Central memory CD8-positive, alpha-beta T cell (primary cell): ENCODE results near the gene ZNF383.
A peak's percentile ranks its signal among the peaks of the same experiment; 100 is the strongest.
"Not testable (repeated sequence)": the region's sequence is repeated elsewhere in the genome, so short reads cannot be mapped to it uniquely, and the experiment has no call there.

Experiments
- ATAC-seq: fragments of 150-1000 bp; cut with Tn5 transposase; replicated peaks from 2 replicates; pipeline ENCODE4 v1.10.0; 2022; ENCODE audit warnings: mild to moderate bottlenecking, moderate FRiP score, moderate number of reproducible peaks; ENCODE audit not compliant: poor library complexity, severe bottlenecking; ENCODE audit errors: extremely low read depth
- DNase-seq, 2 donors: peaks; one replicate each; pipeline ENCODE4 v3.0.0; 2021; ENCODE audit warnings: low spot score in 2 of 2
- H3K27ac Mint-ChIP-seq: one replicate; pipeline ENCODE4 v1.8.0; 2022; ENCODE audit warnings: low read depth, mild to moderate bottlenecking, moderate library complexity, mixed read lengths
- H3K27me3 Mint-ChIP-seq: one replicate; pipeline ENCODE4 v1.8.0; 2022; ENCODE audit warnings: mixed read lengths
- H3K36me3 Mint-ChIP-seq: one replicate; pipeline ENCODE4 v1.8.0; 2022; ENCODE audit warnings: mild to moderate bottlenecking, moderate library complexity, mixed read lengths; ENCODE audit not compliant: insufficient read depth
- H3K4me1 Mint-ChIP-seq: one replicate; pipeline ENCODE4 v1.8.0; 2022; ENCODE audit warnings: mixed read lengths
- H3K4me3 Mint-ChIP-seq: one replicate; pipeline ENCODE4 v1.8.0; 2022; ENCODE audit warnings: mild to moderate bottlenecking, moderate library complexity, mixed read lengths
- H3K9me3 Mint-ChIP-seq: one replicate; pipeline ENCODE4 v1.8.0; 2022; ENCODE audit warnings: mixed read lengths

Gene ZNF383

GRCh38 chr19:37217775-37218591 is at the start of gene ZNF383:
ZNF383 (plus strand) TSS chr19:37218214; CDS start chr19:37230454, 12,240 bp downstream.
- H3K9me3 Mint-ChIP-seq: no peaks in the 10 kb centered on the region

GRCh38 chr19:37172368-37173366 is 45.3 kb upstream of the ZNF383 start, which contains the start of gene ZNF585A:
ZNF585A (minus strand) TSS chr19:37172695; CDS start chr19:37169910, 2,785 bp downstream.
- Mint-ChIP-seq H3K4me3 (peak within 1 kb of the TSS; percentile 23), H3K27ac (no peak within 1 kb of the TSS), H3K4me1 (peaks cover 7% of the 10 kb centered on the region), H3K9me3 (peaks cover 5% of the 10 kb centered on the region), H3K27me3 (no peaks in the 10 kb centered on the region), H3K36me3 (peaks cover 17% of the 10 kb centered on the region)
- DNase-seq (peak; percentile 87 to 88), ATAC-seq (peak; percentile 99)

More at GRCh38 chr19:37217775-37218591, at the start of gene ZNF383:
- Mint-ChIP-seq H3K4me1 (peaks cover 35% of the 10 kb centered on the region), H3K27ac (peak within 1 kb of the TSS; percentile 80), H3K27me3 (no peaks in the 10 kb centered on the region), H3K4me3 (peak within 1 kb of the TSS; percentile 85), H3K36me3 (peaks cover 22% of the 10 kb centered on the region)
- ATAC-seq (peak; percentile 90), DNase-seq (peak; percentile 73 to 74)

- H3K27me3 Mint-ChIP-seq: not testable (repeated sequence)
- H3K9me3 Mint-ChIP-seq: peaks cover 33% of the 10 kb centered on the region
Measured at GRCh38 chr19:37186071-37186470, 31.9 kb upstream of the ZNF383 start.

DNA sequence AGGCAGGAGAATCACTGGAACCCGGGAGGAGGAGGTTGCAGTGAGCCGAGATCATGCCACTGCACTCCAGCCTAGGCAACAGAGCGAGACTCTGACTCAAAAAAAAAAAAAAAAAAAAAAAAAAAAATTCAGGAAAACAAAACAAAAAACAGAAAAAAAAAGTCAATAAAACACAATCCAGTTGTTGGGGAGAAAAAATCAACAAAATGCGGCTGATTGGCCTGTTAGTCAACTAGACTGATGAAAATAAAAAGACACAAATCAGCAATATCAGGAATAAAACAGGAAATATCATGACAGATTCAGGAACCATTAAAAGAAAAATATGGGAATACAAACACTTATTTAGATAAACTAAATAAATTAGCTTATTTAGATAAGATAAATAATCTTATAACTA is 22.8 kb upstream of the ZNF383 start:
- ATAC-seq, H3K4me3 Mint-ChIP-seq, H3K4me1 Mint-ChIP-seq, H3K27me3 Mint-ChIP-seq, DNase-seq, H3K27ac Mint-ChIP-seq: not testable (repeated sequence)
- peaks cover 13% of the 10 kb centered on the region for H3K9me3 Mint-ChIP-seq
- H3K36me3 Mint-ChIP-seq: peaks cover 20% of the 10 kb centered on the region

More at GRCh38 chr19:37186071-37186470, 31.9 kb upstream of the ZNF383 start:
- H3K4me1 Mint-ChIP-seq, H3K27ac Mint-ChIP-seq, DNase-seq, H3K4me3 Mint-ChIP-seq, ATAC-seq: not testable (repeated sequence)
- peaks cover 14% of the 10 kb centered on the region for H3K36me3 Mint-ChIP-seq

- not testable (repeated sequence) for H3K27me3 Mint-ChIP-seq, H3K9me3 Mint-ChIP-seq, H3K4me1 Mint-ChIP-seq, DNase-seq, H3K27ac Mint-ChIP-seq, H3K4me3 Mint-ChIP-seq, ATAC-seq
- peaks cover 20% of the 10 kb centered on the region for H3K36me3 Mint-ChIP-seq
Measured at GRCh38 chr19:37197115-37197514, 20.9 kb upstream of the ZNF383 start.

GRCh38 chr19:37197768-37198167 is 20.2 kb upstream of the ZNF383 start:
- Mint-ChIP-seq H3K36me3 (peaks cover 23% of the 10 kb centered on the region), H3K4me3 (no peak overlapping the region), H3K27ac (no peak overlapping the region), H3K27me3 (no peaks in the 10 kb centered on the region), H3K9me3 (peaks cover 7% of the 10 kb centered on the region), H3K4me1 (peaks cover under 1% of the 10 kb centered on the region)
- DNase-seq (no peak), ATAC-seq (no peak)

DNA sequence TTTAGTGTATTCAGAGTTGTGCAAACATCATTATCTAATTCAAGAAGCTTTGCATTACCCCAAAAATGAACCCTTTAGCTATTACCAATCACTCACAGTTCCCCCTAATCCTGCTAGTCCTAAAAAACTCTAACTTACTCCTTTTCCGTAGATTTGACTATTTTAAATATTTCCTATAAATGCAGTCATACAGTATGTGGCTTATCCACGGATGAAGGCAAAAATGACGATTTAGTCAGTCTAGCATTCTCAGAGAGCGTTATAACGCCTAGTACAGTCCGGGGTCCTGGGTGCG is 587 bp upstream of the ZNF383 start:
- no peak for ATAC-seq
- DNase-seq: no peak
- Mint-ChIP-seq H3K9me3 (no peaks in the 10 kb centered on the region), H3K27ac (peak overlapping the region; percentile 80), H3K36me3 (peaks cover 19% of the 10 kb centered on the region), H3K4me1 (peaks cover 35% of the 10 kb centered on the region), H3K4me3 (peak overlapping the region; percentile 85), H3K27me3 (no peaks in the 10 kb centered on the region)

DNA sequence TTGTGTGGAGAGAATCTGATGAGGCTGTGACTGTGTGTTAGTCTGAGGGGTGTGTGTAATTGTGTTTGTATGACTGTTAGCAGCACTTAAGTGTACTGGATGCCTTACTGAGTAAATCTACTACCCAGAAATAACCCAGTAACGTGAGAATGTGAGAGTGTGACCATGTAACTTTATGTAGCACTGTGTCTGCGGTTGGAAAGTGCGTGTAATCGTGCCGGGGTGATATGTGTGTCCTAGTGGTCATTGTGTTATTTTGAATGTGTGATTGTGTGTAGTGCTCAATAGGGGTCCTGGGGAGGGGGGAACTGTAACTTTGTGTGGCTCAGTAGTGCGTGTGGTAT is 550 bp downstream of the ZNF383 start:
- peak overlapping the region; percentile 80 for H3K27ac Mint-ChIP-seq
- H3K27me3 Mint-ChIP-seq: no peaks in the 10 kb centered on the region
- H3K4me1 Mint-ChIP-seq: peaks cover 35% of the 10 kb centered on the region
- H3K4me3 Mint-ChIP-seq: peak overlapping the region; percentile 85
- H3K9me3 Mint-ChIP-seq: no peaks in the 10 kb centered on the region
- DNase-seq: no peak
- H3K36me3 Mint-ChIP-seq: peaks cover 23% of the 10 kb centered on the region
- peak; percentile 0 for ATAC-seq

- Mint-ChIP-seq H3K27me3 (no peaks in the 10 kb centered on the region), H3K36me3 (peaks cover 28% of the 10 kb centered on the region), H3K27ac (no peak overlapping the region), H3K9me3 (no peaks in the 10 kb centered on the region), H3K4me3 (no peak overlapping the region), H3K4me1 (peaks cover 35% of the 10 kb centered on the region)
- ATAC-seq (no peak), DNase-seq (no peak)
Measured at GRCh38 chr19:37220383-37220782, 2.4 kb downstream of the ZNF383 start.

DNA sequence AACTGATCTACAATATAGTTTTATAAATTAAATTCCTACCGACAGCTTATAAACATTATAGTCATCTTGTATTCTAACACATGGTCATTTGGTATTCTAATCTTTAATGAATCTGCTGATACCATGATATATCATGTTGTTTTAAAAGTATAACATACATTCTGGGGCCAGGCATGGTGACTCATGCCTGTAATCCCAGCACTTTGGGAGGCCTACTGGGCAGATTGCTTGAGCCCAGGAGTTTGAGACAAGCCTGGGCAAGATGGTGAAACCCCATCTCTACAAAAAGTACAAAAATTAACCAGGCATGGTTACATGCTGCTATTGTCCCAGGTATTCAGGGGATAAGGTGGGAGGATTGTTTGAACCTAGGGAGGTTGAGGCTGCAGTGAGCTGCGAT is 3.1 kb downstream of the ZNF383 start:
- no peaks in the 10 kb centered on the region for H3K27me3 Mint-ChIP-seq

DNA sequence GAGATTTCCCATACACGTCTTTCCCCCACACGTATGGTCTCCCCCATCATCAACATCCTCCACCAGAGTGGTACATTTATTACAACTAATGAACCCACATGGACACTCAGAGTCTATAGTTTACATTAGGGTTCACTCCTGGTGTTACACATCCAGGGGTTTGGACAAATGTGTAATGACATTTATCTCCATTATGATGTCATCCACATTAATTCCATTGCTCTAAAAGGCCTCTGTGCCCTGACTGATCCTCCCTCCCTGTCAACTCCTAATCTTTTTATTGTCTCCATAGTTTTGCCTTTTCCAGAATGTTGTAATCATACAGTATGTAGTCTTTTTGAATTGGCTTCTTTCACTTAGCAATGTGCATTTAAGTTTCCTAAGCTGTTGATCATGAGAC is 8.2 kb downstream of the ZNF383 start:
- ATAC-seq: no peak
- Mint-ChIP-seq H3K27me3 (no peaks in the 10 kb centered on the region), H3K27ac (no peak overlapping the region), H3K9me3 (no peaks in the 10 kb centered on the region), H3K4me1 (peaks cover 19% of the 10 kb centered on the region), H3K36me3 (peaks cover 38% of the 10 kb centered on the region), H3K4me3 (no peak overlapping the region)
- DNase-seq: no peak

More for the DNA sequence above, 3.1 kb downstream of the ZNF383 start:
- H3K9me3 Mint-ChIP-seq: no peaks in the 10 kb centered on the region
- H3K4me1 Mint-ChIP-seq: peaks cover 37% of the 10 kb centered on the region
- H3K27ac Mint-ChIP-seq: no peak overlapping the region
- ATAC-seq (no peak), DNase-seq (no peak)
- H3K36me3 Mint-ChIP-seq: peaks cover 33% of the 10 kb centered on the region
- no peak overlapping the region for H3K4me3 Mint-ChIP-seq

GRCh38 chr19:37227996-37228395 is 10.0 kb downstream of the ZNF383 start:
- no peaks in the 10 kb centered on the region for H3K27me3 Mint-ChIP-seq
- peaks cover 39% of the 10 kb centered on the region for H3K36me3 Mint-ChIP-seq
- peaks cover 17% of the 10 kb centered on the region for H3K4me1 Mint-ChIP-seq
- H3K9me3 Mint-ChIP-seq: no peaks in the 10 kb centered on the region
- no peak overlapping the region for H3K27ac Mint-ChIP-seq
- no peak for ATAC-seq
- H3K4me3 Mint-ChIP-seq: no peak overlapping the region
- peak in 1 of 2 donors; percentile 19 for DNase-seq
